Stimulated activated CD4-positive, alpha-beta T cell treated with anti-CD3 and anti-CD28 coated beads, Interleukin-4, amount 100 ng/mL, for 24 hours (primary cell): ENCODE data around the gene CASK.
"Not testable (repeated sequence)": the region's sequence is repeated elsewhere in the genome, so short reads cannot be mapped to it uniquely, and the experiment has no call there.

Experiments
- DNase-seq: peaks from one replicate; pipeline ENCODE4 v3.0.0-alpha.2; 2020

Gene CASK

GRCh38 chrX:41543668-41544067 is 379.7 kb downstream of the CASK start:
- no peak for DNase-seq

- DNase-seq, result no peak
These were observed 380.3 kb downstream of the CASK start for GRCh38 chrX:41543025-41543424.

GRCh38 chrX:41542536-41542935 is 380.8 kb downstream of the CASK start:
- DNase-seq, result no peak

- DNase-seq, result no peak
These were observed 381.2 kb downstream of the CASK start for GRCh38 chrX:41542135-41542534.

- no peak for DNase-seq
These were observed 382.0 kb downstream of the CASK start for GRCh38 chrX:41541386-41541785.

GRCh38 chrX:41538707-41539106 is 384.6 kb downstream of the CASK start:
- no peak for DNase-seq

GRCh38 chrX:41530085-41530484 is 393.3 kb downstream of the CASK start:
- no peak for DNase-seq

GRCh38 chrX:41529221-41529620 is 394.1 kb downstream of the CASK start:
- DNase-seq, result no peak

GRCh38 chrX:41528784-41529183 is 394.6 kb downstream of the CASK start:
- DNase-seq, result no peak

GRCh38 chrX:41526925-41527324 is 396.4 kb downstream of the CASK start:
- DNase-seq, result no peak

GRCh38 chrX:41526271-41526670 is 397.1 kb downstream of the CASK start:
- no peak for DNase-seq

GRCh38 chrX:41522671-41523070 is 400.7 kb downstream of the CASK start:
- DNase-seq, result no peak

- no peak for DNase-seq
These were observed 401.3 kb downstream of the CASK start for GRCh38 chrX:41522081-41522480.

- DNase-seq, result no peak
These were observed 403.9 kb downstream of the CASK start for GRCh38 chrX:41519468-41519867.

- no peak for DNase-seq
These were observed 404.5 kb downstream of the CASK start for GRCh38 chrX:41518841-41519220.

GRCh38 chrX:41518127-41518840 is 405.1 kb downstream of the CASK start:
- peak; percentile 43 for DNase-seq

- no peak for DNase-seq
These were observed 406.2 kb downstream of the CASK start for GRCh38 chrX:41516999-41517765.

- no peak for DNase-seq
These were observed 406.9 kb downstream of the CASK start for GRCh38 chrX:41516456-41516855.

GRCh38 chrX:41515376-41515775 is 408.0 kb downstream of the CASK start:
- no peak for DNase-seq

GRCh38 chrX:41514179-41514578 is 409.2 kb downstream of the CASK start:
- no peak for DNase-seq

GRCh38 chrX:41512853-41513252 is 410.5 kb downstream of the CASK start:
- not testable (repeated sequence) for DNase-seq

- peak; percentile 7 for DNase-seq
These were observed 411.0 kb downstream of the CASK start for GRCh38 chrX:41512394-41512793.

- DNase-seq, result no peak
These were observed 415.4 kb downstream of the CASK start for GRCh38 chrX:41507919-41508318.

- DNase-seq, result no peak
These were observed 421.4 kb downstream of the CASK start for GRCh38 chrX:41502004-41502403.

- no peak for DNase-seq
These were observed 423.4 kb downstream of the CASK start for GRCh38 chrX:41499984-41500383.
